HepG2 (cell line): ENCODE results near the gene RIPOR3. TPM values are rescaled to one million over a fixed set of nuclear protein-coding genes. Genes with fewer than 3 reads are reported as not detected.
A peak's percentile ranks its signal among the peaks of the same experiment; 100 is the strongest.

Experiments
- ARNTL ChIP-seq: sonication (generic); formaldehyde crosslinking; IDR thresholded peaks from 2 replicates; pipeline ENCODE4 v1.4.0; 2020; ENCODE audit warnings: mild to moderate bottlenecking, missing genetic modification reagents
- HDAC1 ChIP-seq: sonication (generic); formaldehyde crosslinking; IDR thresholded peaks from 2 replicates; pipeline ENCODE4 v1.5.1; 2020; ENCODE audit warnings: mild to moderate bottlenecking, missing genetic modification reagents
- MAFK ChIP-seq, 2 experiments: IDR thresholded peaks in 1 of 2; conservative IDR thresholded peaks in 1 of 2; 2 replicates each; pipeline ENCODE4 v1.6.1; 2011; ENCODE audit warnings: improper control_type of control experiment in 2 of 2, low read length in 2 of 2
- MIER2 ChIP-seq: IDR thresholded peaks from 2 replicates; pipeline ENCODE4 v1.6.1; 2016; ENCODE audit warnings: missing biosample characterization, missing genetic modification reagents
- NCOA2 ChIP-seq: sonication (generic); formaldehyde crosslinking; IDR thresholded peaks from 2 replicates; pipeline ENCODE4 v1.8.0; 2022; ENCODE audit warnings: inconsistent platforms
- PHF21A ChIP-seq: sonication (generic); formaldehyde crosslinking; IDR thresholded peaks from 2 replicates; pipeline ENCODE4 v1.5.0; 2020; ENCODE audit warnings: mild to moderate bottlenecking, missing genetic modification reagents
- POLR2AphosphoS5 ChIP-seq: IDR thresholded peaks from 2 replicates; pipeline ENCODE4 v1.6.1; 2012; ENCODE audit warnings: low read depth, low read length
- REL ChIP-seq: sonication (generic); formaldehyde crosslinking; conservative IDR thresholded peaks from 2 replicates; pipeline ENCODE4 v1.8.0; 2022; ENCODE audit warnings: mild to moderate bottlenecking, missing genetic modification reagents, moderate library complexity
- RFXAP ChIP-seq: sonication (generic); formaldehyde crosslinking; IDR thresholded peaks from 2 replicates; pipeline ENCODE4 v1.4.0; 2020; ENCODE audit warnings: missing genetic modification reagents, borderline replicate concordance
- SIN3A ChIP-seq: IDR thresholded peaks from 2 replicates; pipeline ENCODE4 v1.6.1; 2011; ENCODE audit warnings: low read depth, mild to moderate bottlenecking, control low read depth, low read length, borderline replicate concordance
- THYN1 ChIP-seq: sonication (generic); formaldehyde crosslinking; IDR thresholded peaks from 2 replicates; pipeline ENCODE4 v1.8.1; 2023; ENCODE audit warnings: low read depth, mild to moderate bottlenecking, moderate library complexity, missing genetic modification reagents, borderline replicate concordance
- WIZ ChIP-seq: sonication (generic); formaldehyde crosslinking; IDR thresholded peaks from 2 replicates; pipeline ENCODE4 v1.5.1; 2020; ENCODE audit warnings: mild to moderate bottlenecking, missing genetic modification reagents
- ZNF180 ChIP-seq: sonication (generic); formaldehyde crosslinking; IDR thresholded peaks from 2 replicates; pipeline ENCODE4 v1.4.0; 2020; ENCODE audit warnings: low read depth, missing genetic modification reagents, borderline replicate concordance
- ZNF20 ChIP-seq: sonication (generic); formaldehyde crosslinking; IDR thresholded peaks from 2 replicates; pipeline ENCODE4 v1.4.0; 2020; ENCODE audit warnings: mild to moderate bottlenecking, moderate library complexity, missing genetic modification reagents
- ZNF563 ChIP-seq: sonication (generic); formaldehyde crosslinking; IDR thresholded peaks from 2 replicates; pipeline ENCODE4 v1.8.0; 2022; ENCODE audit warnings: mild to moderate bottlenecking, moderate library complexity, missing genetic modification reagents
- ZNF564 ChIP-seq: sonication (generic); formaldehyde crosslinking; IDR thresholded peaks from 2 replicates; pipeline ENCODE4 v1.8.1; 2023; ENCODE audit warnings: mild to moderate bottlenecking, missing genetic modification reagents
- ZNF678 ChIP-seq: sonication (generic); formaldehyde crosslinking; IDR thresholded peaks from 2 replicates; pipeline ENCODE4 v1.4.0; 2020; ENCODE audit warnings: mild to moderate bottlenecking, missing genetic modification reagents
- ZNF709 ChIP-seq: sonication (generic); formaldehyde crosslinking; IDR thresholded peaks from 2 replicates; pipeline ENCODE4 v1.5.0; 2020; ENCODE audit warnings: mild to moderate bottlenecking, missing genetic modification reagents
- ZNF768 ChIP-seq: sonication (generic); formaldehyde crosslinking; IDR thresholded peaks from 2 replicates; pipeline ENCODE4 v1.4.0; 2020; ENCODE audit warnings: missing genetic modification reagents
- ZSCAN30 ChIP-seq: sonication (generic); formaldehyde crosslinking; IDR thresholded peaks from 2 replicates; pipeline ENCODE4 v1.5.0; 2020; ENCODE audit warnings: mild to moderate bottlenecking, missing genetic modification reagents
- polyA plus RNA-seq, 8 experiments: library from polyadenylated mRNA; depleted of rRNA in 3 of 8; stranded (reverse) in 7 of 8; unstranded in 1 of 8; fragments of >200 nt; fragmentation: Illumina TruSeq in 4 of 8; extraction: Trizol in 4 of 8; gene quantifications; 2 replicates each; pipeline versions ENCODE4 v1.2.1 to v1.2.3, GENCODE V29; 2011 to 2016; ENCODE audit warnings: low read depth in 4 of 8, missing spikeins in 1 of 8, mixed read lengths in 1 of 8; ENCODE audit not compliant: insufficient read depth in 1 of 8
- total RNA-seq, 5 experiments: library from RNA; depleted of rRNA; stranded (reverse); fragments of >200 nt; fragmentation: Illumina TruSeq; extraction: Trizol; gene quantifications; 2 replicates each; pipeline ENCODE4 v1.2.3, GENCODE V29; 2016; ENCODE audit warnings: low read depth in 1 of 5
- TF ChIP-seq, protein P1 (sequence below): sonication (generic); formaldehyde crosslinking; IDR thresholded peaks from 2 replicates; pipeline ENCODE4 v1.5.0; 2020; ENCODE audit warnings: missing genetic modification reagents
- TF ChIP-seq, protein P2 (sequence below): sonication (generic); formaldehyde crosslinking; IDR thresholded peaks from 2 replicates; pipeline ENCODE4 v1.4.0; 2020; ENCODE audit warnings: missing genetic modification reagents
- TF ChIP-seq, protein P3 (sequence below): sonication (generic); formaldehyde crosslinking; IDR thresholded peaks from 2 replicates; pipeline ENCODE4 v1.4.0; 2020; ENCODE audit warnings: missing genetic modification reagents
- TF ChIP-seq, protein P4 (sequence below): sonication (generic); formaldehyde crosslinking; IDR thresholded peaks from 2 replicates; pipeline ENCODE4; 2020; ENCODE audit warnings: missing genetic modification reagents, mild to moderate bottlenecking, borderline replicate concordance

RIPOR3 gene
- total and polyA plus RNA-seq, 2 of the 13 experiments (the other 11 are each of a cell fraction or from before 2014, with no cell fraction given): 0.18 TPM; not detected in 1

DNA sequence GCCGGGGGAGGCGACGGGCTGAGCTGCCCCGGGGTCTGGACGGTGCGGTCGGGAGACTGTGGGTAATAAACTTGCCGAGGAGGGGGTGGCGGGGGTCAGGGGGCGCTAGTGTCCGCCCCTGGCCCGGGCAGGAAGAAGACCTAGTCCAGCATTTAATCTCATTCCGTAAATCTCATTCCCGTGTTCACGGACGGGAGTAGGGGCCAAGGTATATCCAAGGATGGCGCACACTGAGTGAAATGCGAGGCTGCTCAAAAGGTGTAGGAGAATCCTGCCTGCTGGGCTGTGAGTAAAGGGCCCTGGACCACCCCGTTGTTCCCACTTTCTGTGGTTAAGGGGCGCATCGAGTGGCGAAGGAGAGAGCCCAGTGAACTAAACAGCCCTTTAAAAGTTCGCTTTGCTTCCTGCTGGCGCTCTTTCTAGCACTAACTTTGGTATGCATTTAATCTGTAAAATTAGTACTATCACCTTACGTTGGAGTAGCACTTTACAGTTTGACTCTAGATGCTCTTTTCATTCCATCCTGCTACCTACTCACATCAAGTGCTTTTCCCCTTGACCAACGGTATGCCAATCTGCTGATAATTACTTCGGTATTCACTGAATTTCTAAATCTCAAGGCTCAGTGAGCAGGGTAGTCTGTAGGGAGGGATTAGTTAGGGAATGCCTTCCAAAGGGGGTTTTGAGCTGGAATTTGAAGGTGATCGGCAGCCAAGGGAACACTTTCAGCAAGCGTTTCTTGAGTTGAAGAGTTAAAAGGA, 40.8 kb upstream of the RIPOR3 start (continued):
- TF ChIP-seq, protein P1, sequence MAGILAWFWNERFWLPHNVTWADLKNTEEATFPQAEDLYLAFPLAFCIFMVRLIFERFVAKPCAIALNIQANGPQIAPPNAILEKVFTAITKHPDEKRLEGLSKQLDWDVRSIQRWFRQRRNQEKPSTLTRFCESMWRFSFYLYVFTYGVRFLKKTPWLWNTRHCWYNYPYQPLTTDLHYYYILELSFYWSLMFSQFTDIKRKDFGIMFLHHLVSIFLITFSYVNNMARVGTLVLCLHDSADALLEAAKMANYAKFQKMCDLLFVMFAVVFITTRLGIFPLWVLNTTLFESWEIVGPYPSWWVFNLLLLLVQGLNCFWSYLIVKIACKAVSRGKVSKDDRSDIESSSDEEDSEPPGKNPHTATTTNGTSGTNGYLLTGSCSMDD (CRISPR knock-in tag): no peak
- peak; percentile 45; the same call in 1 of the 2 replicates for TF ChIP-seq MIER2 (CRISPR knock-in tag)
- no peak for TF ChIP-seq RFXAP (CRISPR knock-in tag)
- no peak for TF ChIP-seq ZNF709 (CRISPR knock-in tag)
- no peak for TF ChIP-seq ZNF678 (CRISPR knock-in tag)
- no peak for TF ChIP-seq ZNF180 (CRISPR knock-in tag)
- no peak for TF ChIP-seq NCOA2
- no peak for TF ChIP-seq ZNF20 (CRISPR knock-in tag)
- no peak for TF ChIP-seq THYN1 (CRISPR knock-in tag)
- 0 out of 2 replicates have a peak, but pooled peaks have one; percentile 34 for TF ChIP-seq SIN3A
- TF ChIP-seq ARNTL (CRISPR knock-in tag): no peak
- TF ChIP-seq, protein P2, sequence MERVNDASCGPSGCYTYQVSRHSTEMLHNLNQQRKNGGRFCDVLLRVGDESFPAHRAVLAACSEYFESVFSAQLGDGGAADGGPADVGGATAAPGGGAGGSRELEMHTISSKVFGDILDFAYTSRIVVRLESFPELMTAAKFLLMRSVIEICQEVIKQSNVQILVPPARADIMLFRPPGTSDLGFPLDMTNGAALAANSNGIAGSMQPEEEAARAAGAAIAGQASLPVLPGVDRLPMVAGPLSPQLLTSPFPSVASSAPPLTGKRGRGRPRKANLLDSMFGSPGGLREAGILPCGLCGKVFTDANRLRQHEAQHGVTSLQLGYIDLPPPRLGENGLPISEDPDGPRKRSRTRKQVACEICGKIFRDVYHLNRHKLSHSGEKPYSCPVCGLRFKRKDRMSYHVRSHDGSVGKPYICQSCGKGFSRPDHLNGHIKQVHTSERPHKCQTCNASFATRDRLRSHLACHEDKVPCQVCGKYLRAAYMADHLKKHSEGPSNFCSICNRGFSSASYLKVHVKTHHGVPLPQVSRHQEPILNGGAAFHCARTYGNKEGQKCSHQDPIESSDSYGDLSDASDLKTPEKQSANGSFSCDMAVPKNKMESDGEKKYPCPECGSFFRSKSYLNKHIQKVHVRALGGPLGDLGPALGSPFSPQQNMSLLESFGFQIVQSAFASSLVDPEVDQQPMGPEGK: no peak
- no peak for TF ChIP-seq REL
- TF ChIP-seq, protein P3, sequence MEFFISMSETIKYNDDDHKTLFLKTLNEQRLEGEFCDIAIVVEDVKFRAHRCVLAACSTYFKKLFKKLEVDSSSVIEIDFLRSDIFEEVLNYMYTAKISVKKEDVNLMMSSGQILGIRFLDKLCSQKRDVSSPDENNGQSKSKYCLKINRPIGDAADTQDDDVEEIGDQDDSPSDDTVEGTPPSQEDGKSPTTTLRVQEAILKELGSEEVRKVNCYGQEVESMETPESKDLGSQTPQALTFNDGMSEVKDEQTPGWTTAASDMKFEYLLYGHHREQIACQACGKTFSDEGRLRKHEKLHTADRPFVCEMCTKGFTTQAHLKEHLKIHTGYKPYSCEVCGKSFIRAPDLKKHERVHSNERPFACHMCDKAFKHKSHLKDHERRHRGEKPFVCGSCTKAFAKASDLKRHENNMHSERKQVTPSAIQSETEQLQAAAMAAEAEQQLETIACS: no peak
- no peak for TF ChIP-seq POLR2AphosphoS5
- no peak for TF ChIP-seq PHF21A (CRISPR knock-in tag)
- no peak for TF ChIP-seq ZNF768 (CRISPR knock-in tag)
- no peak for TF ChIP-seq MAFK (conservative IDR thresholded peaks at IDR 0.05 in 1 of 2, IDR thresholded peaks at IDR 0.05 in 1 of 2; ENCODE audit: low read length in 2 of 2)
- no peak for TF ChIP-seq ZNF563 (CRISPR knock-in tag)
- TF ChIP-seq ZSCAN30 (CRISPR knock-in tag): no peak
- TF ChIP-seq, protein P4, sequence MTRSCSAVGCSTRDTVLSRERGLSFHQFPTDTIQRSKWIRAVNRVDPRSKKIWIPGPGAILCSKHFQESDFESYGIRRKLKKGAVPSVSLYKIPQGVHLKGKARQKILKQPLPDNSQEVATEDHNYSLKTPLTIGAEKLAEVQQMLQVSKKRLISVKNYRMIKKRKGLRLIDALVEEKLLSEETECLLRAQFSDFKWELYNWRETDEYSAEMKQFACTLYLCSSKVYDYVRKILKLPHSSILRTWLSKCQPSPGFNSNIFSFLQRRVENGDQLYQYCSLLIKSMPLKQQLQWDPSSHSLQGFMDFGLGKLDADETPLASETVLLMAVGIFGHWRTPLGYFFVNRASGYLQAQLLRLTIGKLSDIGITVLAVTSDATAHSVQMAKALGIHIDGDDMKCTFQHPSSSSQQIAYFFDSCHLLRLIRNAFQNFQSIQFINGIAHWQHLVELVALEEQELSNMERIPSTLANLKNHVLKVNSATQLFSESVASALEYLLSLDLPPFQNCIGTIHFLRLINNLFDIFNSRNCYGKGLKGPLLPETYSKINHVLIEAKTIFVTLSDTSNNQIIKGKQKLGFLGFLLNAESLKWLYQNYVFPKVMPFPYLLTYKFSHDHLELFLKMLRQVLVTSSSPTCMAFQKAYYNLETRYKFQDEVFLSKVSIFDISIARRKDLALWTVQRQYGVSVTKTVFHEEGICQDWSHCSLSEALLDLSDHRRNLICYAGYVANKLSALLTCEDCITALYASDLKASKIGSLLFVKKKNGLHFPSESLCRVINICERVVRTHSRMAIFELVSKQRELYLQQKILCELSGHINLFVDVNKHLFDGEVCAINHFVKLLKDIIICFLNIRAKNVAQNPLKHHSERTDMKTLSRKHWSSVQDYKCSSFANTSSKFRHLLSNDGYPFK (CRISPR knock-in tag): no peak
- TF ChIP-seq WIZ (CRISPR knock-in tag): no peak
- no peak for TF ChIP-seq HDAC1 (CRISPR knock-in tag)
- TF ChIP-seq ZNF564: no peak; the same call in 1 of the 2 replicates
